Mammary epithelial cell (primary cell): ENCODE results near the gene ADGRE3.

Experiments used
- CTCF ChIP-seq, 2 donors: IDR thresholded peaks in 1 of 2; conservative IDR thresholded peaks in 1 of 2; 2 replicates each; pipeline ENCODE4 v1.5.1; 2011 to 2012; ENCODE audit warnings: inconsistent platforms in 2 of 2, low read length in 2 of 2, mild to moderate bottlenecking in 2 of 2, control low read depth in 1 of 2, low read depth in 1 of 2; ENCODE audit not compliant: insufficient read depth in 1 of 2; ENCODE audit errors: extremely low read depth in 1 of 2
- EZH2 ChIP-seq: IDR thresholded peaks from 2 replicates; pipeline ENCODE4 v1.6.1; 2012; ENCODE audit warnings: low read length, inconsistent platforms, borderline replicate concordance

- TF ChIP-seq EZH2: no peak
- no peak for TF ChIP-seq CTCF (conservative IDR thresholded peaks at IDR 0.05 in 1 of 2, IDR thresholded peaks at IDR 0.05 in 1 of 2; ENCODE audit: extremely low read depth in 1 of 2, insufficient read depth in 1 of 2, low read depth in 1 of 2, low read length in 2 of 2)
Measured at GRCh38 chr19:14719162-14719561, 44.5 kb upstream of the ADGRE3 start.
